NCI-H1092 treated with DMSO at 0.1 percent for 48 hours (cell line): ENCODE results near the gene JAM2.
"Not testable (repeated sequence)": the region's sequence is repeated elsewhere in the genome, so short reads cannot be mapped to it uniquely, and the experiment has no call there.

Source experiments
- DNase-seq: peaks from one replicate; lab custom pipeline; 2025; lab: John Stamatoyannopoulos, UW

Gene JAM2

DNA sequence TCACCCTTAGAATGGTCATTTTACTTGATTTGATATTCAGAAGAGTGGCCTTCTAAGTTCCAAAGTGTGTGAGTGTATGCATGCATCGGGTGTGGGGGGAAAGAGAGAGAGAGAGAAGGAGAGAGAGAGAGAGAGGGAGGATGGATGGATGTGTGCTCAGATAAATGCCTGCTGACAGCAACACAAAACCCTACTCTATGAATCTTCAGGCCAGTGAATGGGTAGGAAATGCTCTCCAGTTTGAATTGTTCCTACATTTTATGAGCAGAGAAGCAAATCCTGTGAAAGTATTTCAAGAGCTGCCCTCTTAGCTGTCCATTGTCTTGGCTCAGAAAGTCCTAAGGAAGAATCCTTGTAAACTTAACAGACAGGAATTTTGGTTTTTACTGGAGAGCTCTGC lies 7.4 kb downstream of the JAM2 start:
- DNase-seq: no peak

DNA sequence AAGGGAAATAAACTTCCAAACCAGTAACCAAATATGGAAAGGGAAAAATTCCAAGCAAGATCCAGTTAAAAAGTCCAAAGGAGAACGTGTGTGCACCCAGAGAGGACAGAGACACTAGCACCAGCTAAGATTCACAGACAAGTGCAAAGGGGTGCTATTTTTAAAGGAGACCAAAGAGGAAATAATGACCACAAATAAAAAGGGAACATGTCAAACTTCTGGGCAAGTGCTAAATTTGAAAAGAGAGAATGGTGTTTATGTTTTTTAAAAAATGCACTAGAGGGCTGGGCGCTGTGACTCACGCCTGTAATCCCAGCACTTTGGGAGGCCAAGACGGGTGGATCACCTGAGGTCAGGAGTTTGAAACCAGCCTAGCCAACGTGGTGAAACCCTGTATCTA lies 8.6 kb downstream of the JAM2 start:
- DNase-seq: no peak

DNA sequence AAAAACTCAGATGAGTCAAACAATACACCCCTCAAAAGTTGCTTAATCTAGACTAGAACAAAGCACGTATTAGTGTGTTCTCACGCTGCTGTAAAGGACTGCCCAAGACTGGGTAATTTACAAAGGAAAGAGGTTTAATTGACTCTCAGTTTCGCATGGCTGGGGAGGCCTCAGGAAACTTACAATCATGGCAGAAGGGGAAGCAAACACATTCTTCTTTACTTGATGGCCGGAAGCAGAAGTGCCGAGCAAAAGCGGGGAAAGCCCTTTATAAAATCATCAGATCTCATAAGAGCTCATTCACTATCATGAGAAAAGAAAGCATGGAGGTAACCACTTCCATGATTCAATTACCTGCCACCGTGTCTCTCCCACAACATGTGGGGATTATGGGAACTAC lies 10.1 kb downstream of the JAM2 start:
- no peak for DNase-seq

DNA sequence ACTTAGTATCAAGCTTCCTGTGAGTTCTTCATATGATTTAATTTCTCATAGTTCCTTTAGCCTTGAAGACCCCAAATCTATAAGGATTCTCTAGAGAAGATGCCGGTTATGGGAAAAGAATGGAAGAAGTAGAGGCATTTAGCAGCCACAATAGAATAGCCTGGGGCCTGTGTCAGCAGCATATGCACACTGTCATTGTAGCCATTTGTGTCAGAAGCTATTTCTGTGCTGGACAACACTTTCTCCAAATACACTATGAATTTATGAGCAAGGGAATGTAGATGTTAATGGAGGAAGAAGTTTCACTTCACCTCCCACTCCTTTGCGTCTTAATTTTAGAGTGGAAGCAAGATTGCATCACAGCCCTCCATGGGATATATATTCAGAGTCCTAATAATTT lies 17.4 kb downstream of the JAM2 start:
- no peak for DNase-seq

DNA sequence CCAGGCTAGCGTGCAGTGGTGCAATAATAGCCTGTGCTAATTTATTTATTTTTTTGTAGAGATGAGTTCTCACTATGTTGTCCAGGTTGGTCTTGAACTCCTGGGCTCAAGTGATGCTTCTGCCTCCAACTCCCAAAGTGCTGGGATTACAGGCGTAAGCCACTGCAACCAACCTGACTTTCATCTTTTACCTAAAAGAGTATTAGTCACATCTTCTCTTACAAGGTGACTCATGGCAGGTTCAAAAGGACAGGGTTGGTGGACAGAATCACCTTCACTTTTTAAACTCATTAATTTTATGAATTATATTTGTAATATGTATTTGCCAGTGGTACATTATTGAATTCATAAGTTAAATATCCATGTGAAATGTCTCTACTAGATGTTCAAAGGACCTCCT lies 18.1 kb downstream of the JAM2 start:
- DNase-seq: no peak

DNA sequence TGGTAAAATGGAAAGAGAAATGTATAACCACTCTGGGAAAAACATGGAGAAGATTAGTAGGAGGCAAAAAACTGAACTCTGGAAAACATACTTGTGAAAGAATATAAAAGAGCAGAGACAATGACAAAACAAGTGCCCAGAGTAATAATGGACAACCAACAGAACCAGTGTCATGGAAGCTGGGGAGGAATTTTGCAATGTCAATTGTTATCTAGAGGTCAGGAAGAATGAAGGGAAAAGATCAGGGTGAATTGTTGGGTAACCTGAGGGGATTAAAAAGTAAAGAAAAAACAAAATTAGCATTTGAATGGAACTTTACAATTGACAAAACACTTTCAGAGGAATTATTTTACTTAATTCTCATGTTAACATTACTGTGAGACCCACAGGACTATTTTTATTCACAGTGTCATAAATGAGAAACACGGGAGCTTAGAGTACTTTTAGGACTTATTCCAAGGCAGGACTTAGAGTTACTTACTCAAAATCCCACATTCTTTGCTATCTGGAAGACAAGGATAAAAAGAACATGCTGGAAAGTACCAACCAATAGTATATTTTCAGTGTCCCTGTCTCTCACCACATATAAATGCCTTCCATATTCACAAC lies 19.5 kb downstream of the JAM2 start:
- DNase-seq: no peak

DNA sequence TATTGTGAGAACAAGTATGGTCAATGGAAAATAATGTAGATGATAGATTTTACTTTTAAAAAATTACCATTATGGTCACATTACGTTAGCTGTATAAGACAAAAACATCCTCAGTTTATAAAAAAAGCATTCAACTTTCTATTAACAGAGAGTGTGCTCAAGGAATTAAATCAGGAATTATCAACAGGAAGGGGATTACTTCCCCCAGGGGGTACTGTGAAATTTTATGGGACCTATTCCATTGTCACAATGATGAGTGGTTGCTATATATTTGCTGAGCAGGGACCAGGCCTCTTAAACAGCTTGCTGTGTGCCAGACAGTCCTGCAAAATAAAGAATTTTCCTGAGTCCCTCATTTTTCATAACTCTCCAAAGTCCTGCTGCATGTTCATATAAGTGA lies 21.2 kb downstream of the JAM2 start:
- DNase-seq: no peak

DNA sequence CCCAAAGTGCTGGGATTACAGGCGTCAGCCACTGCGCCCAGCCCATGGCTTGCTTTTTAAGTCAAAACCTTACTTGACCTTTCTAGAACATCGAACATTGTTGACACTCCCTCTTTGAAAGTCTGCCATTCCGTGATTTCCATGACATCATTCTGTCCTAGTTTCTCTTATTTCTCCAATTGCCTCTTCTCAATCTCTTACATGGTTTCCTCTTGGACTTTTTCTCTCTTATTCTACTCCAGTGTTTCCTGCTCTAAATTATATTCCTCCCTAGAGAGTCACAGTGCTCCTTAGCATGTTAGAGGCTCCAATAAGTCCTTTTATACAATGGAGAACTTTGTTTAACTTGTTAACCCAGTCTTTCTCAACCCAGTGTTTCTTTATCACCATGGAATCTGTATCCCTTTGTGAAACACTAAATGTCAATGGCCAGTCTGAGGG lies 25.5 kb downstream of the JAM2 start:
- no peak for DNase-seq

DNA sequence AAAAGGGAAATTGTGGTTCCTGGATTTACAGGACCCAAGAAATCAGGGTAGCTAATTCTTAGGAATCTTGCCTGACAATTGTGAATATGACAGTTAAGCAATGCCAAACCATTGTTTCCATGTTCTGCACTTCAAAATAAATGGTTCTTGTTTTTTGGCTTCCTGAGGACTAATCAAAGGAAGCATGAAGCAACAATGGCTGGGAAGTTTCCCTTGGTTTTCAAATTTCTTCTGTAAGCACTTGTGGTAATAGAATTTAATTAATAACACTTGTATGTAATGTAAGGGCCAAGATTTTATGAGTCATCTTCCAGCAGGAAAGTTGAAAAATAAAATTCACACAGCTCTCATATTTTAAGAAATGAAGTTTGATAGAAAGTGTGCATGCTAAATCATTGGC lies 31.7 kb downstream of the JAM2 start:
- no peak for DNase-seq

DNA sequence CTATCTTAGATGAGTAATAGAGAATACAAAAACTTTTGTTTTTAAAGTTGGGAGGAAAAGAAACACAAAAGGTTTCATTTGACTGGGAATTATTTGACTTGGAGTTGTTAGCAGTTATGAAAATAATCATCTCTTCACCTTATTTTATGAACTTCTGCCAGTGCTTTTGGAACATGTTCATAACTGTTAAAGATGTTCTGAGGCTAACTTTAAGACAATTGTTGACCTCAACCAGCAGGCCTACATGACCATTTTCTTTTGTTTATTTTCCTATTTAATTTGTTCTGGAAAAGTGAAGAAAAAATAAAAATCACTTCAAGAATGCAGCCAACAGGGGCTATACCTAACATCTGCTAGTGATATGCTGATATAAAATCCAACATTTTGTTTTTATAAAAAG lies 37.4 kb downstream of the JAM2 start:
- DNase-seq: no peak

DNA sequence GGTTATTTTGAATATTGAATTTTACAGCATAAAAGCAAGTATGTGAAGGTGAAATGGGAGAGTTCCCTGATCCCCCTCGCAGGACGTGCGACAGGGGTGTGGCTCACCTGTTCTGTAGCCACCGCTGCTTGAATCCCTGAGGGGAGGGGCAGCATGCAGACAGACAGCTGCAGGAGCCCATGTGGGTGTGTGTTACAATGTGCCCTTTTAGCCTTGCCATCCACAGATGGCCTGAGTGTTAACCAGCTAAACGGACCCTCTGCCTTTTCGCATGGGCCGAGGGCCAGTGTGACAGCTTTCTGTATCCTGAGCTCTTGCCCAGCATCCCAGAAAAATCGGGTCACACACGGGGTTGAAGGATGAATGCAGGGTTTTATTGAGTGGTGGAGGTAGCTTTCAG lies 43.3 kb downstream of the JAM2 start:
- no peak for DNase-seq

DNA sequence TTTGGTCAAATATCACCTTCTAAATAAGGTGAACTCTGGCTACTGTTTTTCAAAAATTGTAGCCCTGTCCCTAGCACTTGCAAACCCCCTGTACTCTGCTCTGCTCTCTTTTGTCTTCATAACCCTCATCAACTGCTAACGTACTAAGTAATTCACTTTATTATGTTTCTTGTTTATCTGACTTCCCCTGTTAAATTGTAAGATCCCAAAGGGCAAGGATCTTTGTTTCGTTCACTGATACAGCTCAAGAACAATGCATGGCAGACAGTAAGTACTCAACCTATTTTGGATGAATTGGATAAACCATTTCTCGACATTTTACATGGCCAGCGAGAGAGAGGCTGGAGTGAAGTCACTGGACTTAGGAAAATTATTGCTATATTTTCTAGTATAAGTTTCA lies 48.7 kb downstream of the JAM2 start:
- no peak for DNase-seq

DNA sequence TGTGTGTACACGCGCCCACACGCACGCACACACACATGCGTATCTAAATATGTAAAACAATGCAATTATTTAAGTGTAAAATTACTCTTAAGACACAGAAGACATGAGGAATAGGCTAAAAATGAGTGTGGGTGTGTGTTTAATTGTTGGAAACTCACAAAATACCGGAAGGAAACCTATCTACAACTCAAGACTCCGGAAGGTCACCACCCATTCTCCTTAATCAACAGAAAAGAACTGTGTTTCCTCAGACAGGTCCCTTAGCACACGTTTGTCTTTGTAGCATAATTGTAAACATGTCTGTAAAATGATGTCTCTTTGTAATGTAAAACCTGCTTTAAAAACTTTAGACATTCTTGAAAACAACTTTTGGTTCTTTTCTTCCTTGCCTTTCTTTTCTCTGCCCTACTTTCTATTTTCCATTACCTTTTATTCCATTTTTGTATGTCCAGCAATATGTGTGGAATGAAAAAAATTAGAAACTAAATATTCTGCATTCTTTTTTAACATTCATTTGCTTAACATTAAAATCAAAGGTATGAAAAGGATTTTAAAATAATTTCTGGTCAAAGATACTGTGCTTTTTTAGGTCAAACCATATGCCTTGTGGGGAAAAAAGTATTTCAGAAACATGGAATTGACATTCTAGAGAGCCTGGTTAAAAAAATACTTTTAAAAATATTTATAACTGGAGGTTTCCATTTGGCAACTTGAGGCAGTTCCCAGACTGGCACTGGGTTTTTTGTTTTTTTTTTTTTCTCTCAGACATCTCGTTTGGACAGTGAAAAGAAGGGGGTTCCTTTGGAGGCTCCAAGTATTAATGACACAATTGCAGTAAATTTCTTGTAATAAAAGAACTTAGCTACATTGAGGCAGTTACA lies 49.5 kb downstream of the JAM2 start:
- no peak for DNase-seq

DNA sequence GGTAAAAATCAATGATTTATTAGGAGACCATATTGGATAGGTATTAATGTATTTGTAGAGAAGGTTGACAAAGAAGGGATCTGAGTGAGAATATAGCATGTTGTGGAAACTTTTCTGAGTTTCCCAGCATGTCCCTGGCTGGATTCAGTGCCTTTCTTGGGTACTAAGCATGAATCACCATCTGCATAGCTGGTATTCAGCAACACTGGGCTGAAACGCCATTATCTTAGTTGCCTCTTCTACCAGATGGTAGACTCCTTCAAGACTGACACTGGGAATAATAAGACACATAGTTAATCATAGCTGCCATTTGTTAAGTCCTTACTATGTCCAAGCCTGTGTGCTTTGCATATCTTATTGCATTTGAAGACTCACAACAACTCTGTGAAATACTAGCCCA lies 50.2 kb downstream of the JAM2 start:
- DNase-seq: no peak

DNA sequence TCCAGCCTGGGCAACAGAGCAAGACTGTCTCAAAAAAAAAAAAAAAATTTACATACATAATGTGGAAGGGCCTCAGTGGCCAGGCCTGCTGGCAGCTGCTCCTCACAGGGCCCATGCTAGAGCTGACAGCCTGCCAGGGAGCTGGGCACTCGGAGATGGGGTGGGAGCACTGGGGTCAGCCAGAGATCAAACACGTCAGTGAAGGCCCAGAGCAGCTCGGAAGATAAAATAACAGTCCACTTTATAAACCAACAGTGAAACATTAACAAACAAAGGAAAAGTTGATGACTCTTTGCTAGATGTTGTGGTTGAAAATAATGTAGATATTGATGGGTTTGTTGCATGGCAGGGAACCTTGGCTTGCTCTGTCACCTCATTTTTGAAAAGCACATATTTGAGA lies 52.9 kb downstream of the JAM2 start:
- DNase-seq: no peak

DNA sequence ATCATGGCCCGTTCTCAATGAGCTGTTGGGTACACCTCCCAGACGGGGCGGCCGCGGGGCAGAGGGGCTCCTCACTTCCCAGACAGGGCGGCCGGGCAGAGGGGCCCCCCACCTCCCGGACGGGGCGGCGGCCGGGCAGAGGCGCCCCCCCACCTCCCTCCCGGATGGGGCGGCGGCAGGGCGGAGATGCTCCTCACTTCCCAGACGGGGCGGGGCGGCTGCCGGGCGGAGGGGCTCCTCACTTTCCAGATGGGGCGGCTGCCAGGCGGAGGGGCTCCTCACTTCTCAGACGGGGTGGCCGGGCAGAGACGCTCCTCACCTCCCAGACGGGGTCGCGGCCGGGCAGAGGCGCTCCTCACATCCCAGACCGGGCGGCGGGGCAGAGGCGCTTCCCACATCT lies 56.4 kb downstream of the JAM2 start:
- not testable (repeated sequence) for DNase-seq

DNA sequence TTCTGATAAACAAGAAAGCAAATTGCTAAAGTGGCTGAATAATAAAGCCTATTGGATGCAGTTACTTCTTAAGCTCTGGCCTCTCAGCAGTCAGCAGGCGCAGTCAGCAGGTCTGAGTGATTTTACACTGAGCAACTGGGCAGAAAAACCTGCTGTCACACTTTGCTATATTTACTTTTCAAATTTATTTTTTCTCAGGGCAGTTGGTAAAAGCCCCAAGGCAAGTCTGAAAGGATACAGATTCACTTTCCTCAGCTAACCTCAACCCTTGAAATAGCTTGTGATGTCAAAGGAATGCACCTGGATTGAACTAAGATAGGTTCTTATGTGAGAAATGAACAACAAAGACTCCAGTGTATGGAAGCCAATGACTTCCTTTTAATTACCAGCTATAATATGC lies 61.7 kb downstream of the JAM2 start:
- no peak for DNase-seq

DNA sequence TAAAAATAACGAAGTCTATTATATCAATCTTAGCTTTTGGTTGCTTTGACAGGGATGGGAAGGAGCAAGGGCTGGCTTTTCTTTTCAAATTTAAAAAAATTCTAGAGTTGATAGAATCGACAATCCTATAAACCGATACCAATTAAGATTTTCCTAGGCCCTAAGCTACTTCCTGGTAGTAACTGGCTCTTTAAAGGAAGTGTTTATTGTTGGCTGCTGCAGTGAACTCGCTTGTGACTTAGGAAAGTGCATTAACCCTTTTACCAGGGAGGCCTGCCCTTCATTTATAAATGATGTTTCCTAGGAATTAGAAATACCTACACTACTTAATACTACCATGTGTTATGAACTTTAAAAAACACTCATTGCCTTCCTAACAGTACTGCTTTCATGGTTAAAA lies 62.5 kb downstream of the JAM2 start:
- no peak for DNase-seq

DNA sequence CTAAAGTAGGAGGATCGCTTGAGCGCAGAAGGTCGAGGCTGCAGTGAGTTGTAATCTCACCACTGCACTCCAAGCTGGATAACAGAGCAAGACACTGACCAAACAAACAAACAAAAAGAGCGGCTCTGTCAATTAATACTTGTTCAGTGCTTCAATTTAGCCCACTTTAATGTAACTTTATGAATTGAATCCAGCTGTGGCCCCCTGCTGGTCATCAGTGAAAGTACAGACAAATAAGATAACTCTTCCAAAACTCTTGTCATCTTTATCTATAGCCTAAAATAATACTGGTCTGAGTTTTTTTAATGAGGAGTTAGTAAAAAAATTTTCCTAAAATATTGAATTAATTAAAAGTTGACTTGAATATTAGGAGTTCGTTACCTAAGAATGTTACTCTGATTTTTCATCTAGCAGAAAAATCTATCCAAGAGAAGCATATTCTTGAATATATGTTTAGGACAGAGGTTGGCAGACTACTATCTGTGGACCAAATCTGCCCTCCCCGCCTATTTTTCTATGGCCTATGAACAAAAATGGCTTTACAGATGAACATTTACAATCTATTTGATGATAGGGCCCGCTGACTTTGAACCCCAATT lies 69.5 kb downstream of the JAM2 start:
- peak; percentile 47 for DNase-seq

DNA sequence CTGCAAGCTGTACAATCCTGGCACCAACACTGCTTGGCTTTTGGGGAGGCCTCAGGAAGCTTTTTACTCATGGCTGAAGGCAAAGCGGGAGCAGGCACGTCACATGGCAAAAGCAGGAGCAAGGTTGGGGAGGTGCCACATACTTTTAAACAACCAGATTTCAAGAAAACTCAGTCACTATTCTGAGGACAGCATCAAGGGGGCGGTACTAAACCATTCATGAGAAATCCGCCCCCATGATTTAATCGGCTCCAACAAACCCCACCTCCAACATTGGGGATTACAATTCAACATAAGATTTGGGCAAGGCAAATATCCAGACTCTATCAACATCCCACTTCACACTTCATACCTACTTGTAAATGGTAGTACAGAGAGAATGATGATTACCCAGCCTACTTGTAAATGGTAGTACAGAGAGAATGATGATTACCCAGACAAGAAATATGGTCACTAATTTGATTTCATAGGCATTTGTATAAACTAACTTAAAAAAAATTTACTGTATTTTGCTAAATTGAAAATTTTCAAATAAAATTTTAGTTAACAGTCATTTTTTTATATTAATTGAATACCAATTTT lies 70.7 kb downstream of the JAM2 start:
- no peak for DNase-seq

DNA sequence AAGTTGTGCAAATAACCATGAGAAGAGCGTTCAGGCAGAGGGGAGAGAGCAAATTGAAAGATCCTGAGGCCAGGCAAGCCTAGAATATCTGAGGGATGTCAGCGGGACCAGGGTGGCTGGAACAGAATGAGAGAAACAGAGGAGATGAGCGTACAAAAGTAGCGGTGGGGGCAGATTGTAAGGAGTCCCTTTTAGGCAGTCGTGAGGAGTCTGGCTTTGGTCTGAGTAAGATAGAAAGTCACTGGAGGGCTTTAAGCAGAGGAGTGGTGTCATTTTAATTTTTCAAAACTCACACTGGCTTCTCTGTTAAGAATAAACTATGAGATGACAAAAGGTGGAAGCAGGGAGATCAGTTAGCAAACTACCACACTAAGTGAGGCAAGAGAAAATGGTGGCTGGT lies 71.5 kb downstream of the JAM2 start:
- DNase-seq: no peak

DNA sequence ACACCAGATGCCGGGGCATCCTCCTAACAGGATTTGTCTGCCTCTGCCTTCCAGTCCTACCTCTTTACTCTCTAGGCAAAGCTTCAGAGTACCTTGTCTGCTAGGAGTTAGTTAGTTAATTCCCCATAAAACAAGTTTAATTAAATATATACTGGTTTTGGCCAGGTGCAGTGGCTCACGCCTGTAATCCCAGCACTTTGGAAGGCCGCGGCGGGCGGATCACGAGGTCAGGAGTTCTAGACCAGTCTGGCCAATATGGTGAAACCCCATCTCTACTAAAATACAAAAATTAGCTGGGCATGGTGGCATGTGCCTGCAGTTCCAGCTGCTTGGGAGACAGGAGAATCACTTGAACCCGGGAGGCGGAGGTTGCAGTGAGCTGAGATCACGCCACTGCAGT lies 75.0 kb downstream of the JAM2 start:
- not testable (repeated sequence) for DNase-seq
